Esophagus squamous epithelium (tissue), 4 donors: ENCODE measurements around the gene LRP11.

Experiments used
- CTCF ChIP-seq, 6 experiments: fragments of 450-650 bp in 4 of 6; fragments of 200-600 bp in 2 of 6; sonication (generic) in 2 of 6; IDR thresholded peaks; one replicate each; pipeline ENCODE4 v1.5.1; 2016 to 2019; ENCODE audit warnings: antibody characterized with exemption in 6 of 6, mild to moderate bottlenecking in 4 of 6, moderate library complexity in 4 of 6
- POLR2A ChIP-seq, 4 donors: fragments of 450-650 bp; IDR thresholded peaks; one replicate each; pipeline ENCODE4 v1.6.1; 2017; ENCODE audit warnings: antibody characterized with exemption in 4 of 4, mild to moderate bottlenecking in 4 of 4, moderate library complexity in 3 of 4

DNA sequence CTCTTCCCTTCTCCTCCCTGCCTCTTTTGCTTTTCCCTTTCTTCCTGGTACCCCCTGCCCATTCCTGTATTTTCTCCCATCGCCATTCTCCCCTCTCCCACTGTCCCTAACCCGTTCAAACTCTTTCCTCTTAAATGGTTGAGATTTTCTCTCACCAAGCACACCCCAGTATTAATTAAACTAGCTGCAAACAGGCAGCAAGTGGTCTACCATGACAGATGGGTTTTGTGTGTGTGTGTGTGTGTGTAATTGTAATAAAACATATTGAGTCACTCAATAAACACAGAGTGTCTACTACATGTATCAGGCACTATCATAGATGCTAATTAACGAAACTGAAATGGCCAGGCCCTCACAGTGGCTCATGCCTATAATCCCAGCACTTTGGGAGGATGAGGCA, 27.1 kb upstream of the LRP11 start:
- no peak for TF ChIP-seq POLR2A (IDR thresholded peaks at IDR 0.05)
- TF ChIP-seq CTCF (IDR thresholded peaks at IDR 0.05) = no peak
